ENCODE results near the gene FZD4. TPM values are rescaled to one million over a fixed set of nuclear protein-coding genes. Genes with fewer than 3 reads are reported as not detected.
A peak's percentile ranks its signal among the peaks of the same experiment; 100 is the strongest.

The FZD4 gene
- total and polyA plus RNA-seq, 12 donors: 13.5 to 34.6 (median 22.4) TPM

GRCh38 chr11:86922225-86922624, 33.0 kb downstream of the FZD4 start:
- DNase-seq (no peak), ATAC-seq (no peak)
- peaks cover 0 to 20% (median 0%) of the 10 kb centered on the region in 9 donors for H3K36me3 ChIP-seq
- intact Hi-C loops (cut with DNase I): no loop called here
- TF ChIP-seq, protein P1, sequence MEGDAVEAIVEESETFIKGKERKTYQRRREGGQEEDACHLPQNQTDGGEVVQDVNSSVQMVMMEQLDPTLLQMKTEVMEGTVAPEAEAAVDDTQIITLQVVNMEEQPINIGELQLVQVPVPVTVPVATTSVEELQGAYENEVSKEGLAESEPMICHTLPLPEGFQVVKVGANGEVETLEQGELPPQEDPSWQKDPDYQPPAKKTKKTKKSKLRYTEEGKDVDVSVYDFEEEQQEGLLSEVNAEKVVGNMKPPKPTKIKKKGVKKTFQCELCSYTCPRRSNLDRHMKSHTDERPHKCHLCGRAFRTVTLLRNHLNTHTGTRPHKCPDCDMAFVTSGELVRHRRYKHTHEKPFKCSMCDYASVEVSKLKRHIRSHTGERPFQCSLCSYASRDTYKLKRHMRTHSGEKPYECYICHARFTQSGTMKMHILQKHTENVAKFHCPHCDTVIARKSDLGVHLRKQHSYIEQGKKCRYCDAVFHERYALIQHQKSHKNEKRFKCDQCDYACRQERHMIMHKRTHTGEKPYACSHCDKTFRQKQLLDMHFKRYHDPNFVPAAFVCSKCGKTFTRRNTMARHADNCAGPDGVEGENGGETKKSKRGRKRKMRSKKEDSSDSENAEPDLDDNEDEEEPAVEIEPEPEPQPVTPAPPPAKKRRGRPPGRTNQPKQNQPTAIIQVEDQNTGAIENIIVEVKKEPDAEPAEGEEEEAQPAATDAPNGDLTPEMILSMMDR (IDR thresholded peaks at IDR 0.05): no peak
- no peaks in the 10 kb centered on the region for H3K9me3 ChIP-seq
- no peaks in the 10 kb centered on the region for H3K27me3 ChIP-seq
- WGBS, 2 donors: 94 to 100% methylated on average over 1 of the region's 1 CpG
- H3K4me3 ChIP-seq: no peak overlapping the region
- peak overlapping the region in 1 of 10 donors; percentile 24 for H3K27ac ChIP-seq
- peaks cover 11 to 49% (median 29%) of the 10 kb centered on the region in 9 donors for H3K4me1 ChIP-seq

DNA sequence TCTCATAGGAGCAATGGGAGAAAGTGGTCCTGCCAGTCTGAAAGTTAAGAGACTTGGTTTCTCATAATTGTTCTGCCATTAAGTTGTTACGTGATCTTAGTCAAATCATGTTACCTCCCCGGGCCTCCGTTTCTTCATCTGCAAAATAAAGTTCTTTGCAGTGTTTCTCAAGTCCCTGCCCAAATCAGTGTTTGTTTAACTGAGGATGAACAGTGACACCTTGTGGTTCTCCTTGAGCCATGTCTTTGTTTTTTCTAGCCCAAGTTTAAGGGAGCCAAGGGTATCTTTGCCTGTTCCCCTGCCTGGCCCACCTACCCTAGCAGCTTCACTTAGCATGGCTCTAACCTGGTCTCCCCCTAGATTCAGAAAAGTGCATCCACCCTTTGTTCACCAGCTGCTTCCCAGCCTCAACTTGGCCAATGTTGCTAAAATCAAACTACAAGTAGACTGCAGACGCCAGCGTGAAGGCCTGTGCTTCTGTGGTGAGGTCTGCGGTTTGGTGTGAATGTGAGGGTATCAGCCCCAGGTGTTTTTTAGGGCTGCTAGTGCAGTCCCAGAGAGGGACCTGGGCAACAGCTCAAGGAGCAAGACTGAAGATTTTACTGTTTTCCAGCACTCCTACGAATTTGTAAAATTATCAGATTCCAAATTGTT, 35.5 kb downstream of the FZD4 start:
- H3K9me3 ChIP-seq: no peaks in the 10 kb centered on the region
- peak overlapping the region; percentile 31 to 92 (median 78) for H3K27ac ChIP-seq
- intact Hi-C loops (cut with DNase I): loop anchor here (1.0 to 10.0 kb wide), 5 partner anchors 47 to 465 kb away; no protein-coding TSS in a partner anchor
- peaks cover 0 to 20% (median 0%) of the 10 kb centered on the region in 9 donors for H3K36me3 ChIP-seq
- DNase-seq: peak in 1 of 2 donors; percentile 28
- peak in 6 of 8 donors; percentile 56 to 78 (median 64) for ATAC-seq
- peaks cover 8 to 57% (median 40%) of the 10 kb centered on the region in 9 donors for H3K4me1 ChIP-seq
- H3K4me3 ChIP-seq: no peak overlapping the region
- WGBS, 2 donors: 67 to 71% methylated on average over 7 of the region's 7 CpGs
- H3K27me3 ChIP-seq: no peaks in the 10 kb centered on the region
- TF ChIP-seq, protein P1 (IDR thresholded peaks at IDR 0.05): peak; percentile 48 to 79 (median 67)

- H3K27ac ChIP-seq: peak overlapping the region; percentile 31 to 92 (median 78)
- H3K4me1 ChIP-seq: peaks cover 8 to 51% (median 37%) of the 10 kb centered on the region in 9 donors
- TF ChIP-seq, protein P1 (IDR thresholded peaks at IDR 0.05): no peak
- ATAC-seq (peak in 6 of 8 donors; percentile 7 to 25 (median 12)), DNase-seq (no peak)
- 61 to 62% methylated on average over 7 of the region's 7 CpGs for WGBS, 2 donors
- H3K36me3 ChIP-seq: peaks cover 0 to 20% (median 0%) of the 10 kb centered on the region in 9 donors
- intact Hi-C loops (cut with DNase I): loop anchor here in 9 of 10 donors (1.0 to 10.0 kb wide), 5 partner anchors 47 to 464 kb away; no protein-coding TSS in a partner anchor
- no peaks in the 10 kb centered on the region for H3K9me3 ChIP-seq
- H3K27me3 ChIP-seq: no peaks in the 10 kb centered on the region
- no peak overlapping the region for H3K4me3 ChIP-seq
Measured at GRCh38 chr11:86918973-86919372, 36.2 kb downstream of the FZD4 start.

DNA sequence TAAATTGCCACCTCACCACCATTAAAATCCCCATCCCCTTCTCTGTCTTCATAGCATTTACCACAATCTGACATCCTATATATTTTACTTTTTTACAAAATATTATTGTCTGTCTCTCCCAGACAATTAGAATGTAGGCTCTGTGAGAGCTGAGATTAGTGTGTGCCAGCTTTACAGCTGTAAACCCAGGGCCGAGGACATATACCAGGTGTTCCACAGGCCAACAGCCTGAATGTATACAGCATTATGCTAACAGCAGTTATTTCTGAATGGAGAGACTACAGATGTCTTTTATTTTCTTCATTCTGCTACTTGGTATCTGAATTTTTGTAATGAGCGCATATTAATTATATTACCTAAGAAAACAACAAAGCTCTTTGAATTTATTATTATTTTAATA, 36.7 kb downstream of the FZD4 start:
- peaks cover 8 to 51% (median 37%) of the 10 kb centered on the region in 9 donors for H3K4me1 ChIP-seq
- no peaks in the 10 kb centered on the region for H3K9me3 ChIP-seq
- H3K4me3 ChIP-seq: no peak overlapping the region
- intact Hi-C loops (cut with DNase I): loop anchor here in 6 of 10 donors (2.0 to 10.0 kb wide), 4 partner anchors 46 to 464 kb away; no protein-coding TSS in a partner anchor
- 86 to 90% methylated on average over 2 of the region's 2 CpGs for WGBS, 2 donors
- peaks cover 0 to 20% (median 0%) of the 10 kb centered on the region in 9 donors for H3K36me3 ChIP-seq
- H3K27me3 ChIP-seq: no peaks in the 10 kb centered on the region
- ATAC-seq (no peak), DNase-seq (no peak)
- H3K27ac ChIP-seq: peak overlapping the region; percentile 31 to 92 (median 78)
- TF ChIP-seq, protein P1 (IDR thresholded peaks at IDR 0.05): no peak

Measured in heart right ventricle (tissue), 16 donors.